ENCODE results near the gene IL12RB2. TPM values are rescaled to one million over a fixed set of nuclear protein-coding genes. Genes with fewer than 3 reads are reported as not detected.
"Not testable (repeated sequence)": the region's sequence is repeated elsewhere in the genome, so short reads cannot be mapped to it uniquely, and the experiment has no call there.

IL12RB2 gene
- total RNA-seq, 1 donor from 2014 or later = not detected

GRCh38 chr1:67393737-67394136 is 86.1 kb downstream of the IL12RB2 start:
- H3K36me3 Mint-ChIP-seq (ENCODE audit: insufficient read depth) = no peaks in the 10 kb centered on the region
- H3K27me3 Mint-ChIP-seq = peaks cover 5% of the 10 kb centered on the region
- H3K4me3 Mint-ChIP-seq (ENCODE audit: low read depth) = no peak overlapping the region
- no peak for DNase-seq (ENCODE audit: low spot score, unreplicated experiment)
- peak overlapping the region; percentile 35 for H3K27ac Mint-ChIP-seq
- no peaks in the 10 kb centered on the region for H3K9me3 Mint-ChIP-seq (ENCODE audit: low read depth)
- no peak for TF ChIP-seq CTCF (IDR thresholded peaks at IDR 0.05; ENCODE audit: unreplicated experiment)
- peaks cover 11% of the 10 kb centered on the region for H3K4me1 Mint-ChIP-seq (ENCODE audit: low read depth)

GRCh38 chr1:67394548-67394947 is 86.9 kb downstream of the IL12RB2 start:
- no peak overlapping the region for H3K4me3 Mint-ChIP-seq (ENCODE audit: low read depth)
- H3K36me3 Mint-ChIP-seq (ENCODE audit: insufficient read depth) = no peaks in the 10 kb centered on the region
- no peak for TF ChIP-seq CTCF (IDR thresholded peaks at IDR 0.05; ENCODE audit: unreplicated experiment)
- H3K4me1 Mint-ChIP-seq (ENCODE audit: low read depth) = peaks cover 9% of the 10 kb centered on the region
- no peak for DNase-seq (ENCODE audit: low spot score, unreplicated experiment)
- H3K9me3 Mint-ChIP-seq (ENCODE audit: low read depth) = no peaks in the 10 kb centered on the region
- peaks cover 5% of the 10 kb centered on the region for H3K27me3 Mint-ChIP-seq
- no peak overlapping the region for H3K27ac Mint-ChIP-seq

GRCh38 chr1:67399199-67399993 is 91.7 kb downstream of the IL12RB2 start:
- no peak overlapping the region for H3K27ac Mint-ChIP-seq
- no peak for DNase-seq (ENCODE audit: low spot score, unreplicated experiment)

GRCh38 chr1:67400029-67400786 is 92.5 kb downstream of the IL12RB2 start:
- not testable (repeated sequence) for H3K4me1 Mint-ChIP-seq (ENCODE audit: low read depth); H3K27me3 Mint-ChIP-seq; H3K36me3 Mint-ChIP-seq (ENCODE audit: insufficient read depth); H3K27ac Mint-ChIP-seq; H3K4me3 Mint-ChIP-seq (ENCODE audit: low read depth); DNase-seq (ENCODE audit: low spot score, unreplicated experiment); H3K9me3 Mint-ChIP-seq (ENCODE audit: low read depth)

More at GRCh38 chr1:67399199-67399993, 91.7 kb downstream of the IL12RB2 start:
- Mint-ChIP-seq H3K4me3 (ENCODE audit: low read depth) (no peak overlapping the region), H3K36me3 (ENCODE audit: insufficient read depth) (no peaks in the 10 kb centered on the region), H3K27me3 (no peaks in the 10 kb centered on the region), H3K4me1 (ENCODE audit: low read depth) (no peaks in the 10 kb centered on the region), H3K9me3 (ENCODE audit: low read depth) (no peaks in the 10 kb centered on the region)
- TF ChIP-seq CTCF (IDR thresholded peaks at IDR 0.05; ENCODE audit: unreplicated experiment) = no peak

- no peak overlapping the region for H3K4me3 Mint-ChIP-seq (ENCODE audit: low read depth)
- no peaks in the 10 kb centered on the region for H3K9me3 Mint-ChIP-seq (ENCODE audit: low read depth)
- TF ChIP-seq CTCF (IDR thresholded peaks at IDR 0.05; ENCODE audit: unreplicated experiment) = no peak
Measured at GRCh38 chr1:67401443-67401842, 93.8 kb downstream of the IL12RB2 start.

More at GRCh38 chr1:67401443-67401842, 93.8 kb downstream of the IL12RB2 start:
- H3K27ac Mint-ChIP-seq = no peak overlapping the region
- no peak for DNase-seq (ENCODE audit: low spot score, unreplicated experiment)
- peaks cover 2% of the 10 kb centered on the region for H3K4me1 Mint-ChIP-seq (ENCODE audit: low read depth)
- H3K27me3 Mint-ChIP-seq = no peaks in the 10 kb centered on the region
- no peaks in the 10 kb centered on the region for H3K36me3 Mint-ChIP-seq (ENCODE audit: insufficient read depth)

Data from progenitor cell of endocrine pancreas (in vitro differentiated cells).